ENCODE results near the gene AMFR.

DNA sequence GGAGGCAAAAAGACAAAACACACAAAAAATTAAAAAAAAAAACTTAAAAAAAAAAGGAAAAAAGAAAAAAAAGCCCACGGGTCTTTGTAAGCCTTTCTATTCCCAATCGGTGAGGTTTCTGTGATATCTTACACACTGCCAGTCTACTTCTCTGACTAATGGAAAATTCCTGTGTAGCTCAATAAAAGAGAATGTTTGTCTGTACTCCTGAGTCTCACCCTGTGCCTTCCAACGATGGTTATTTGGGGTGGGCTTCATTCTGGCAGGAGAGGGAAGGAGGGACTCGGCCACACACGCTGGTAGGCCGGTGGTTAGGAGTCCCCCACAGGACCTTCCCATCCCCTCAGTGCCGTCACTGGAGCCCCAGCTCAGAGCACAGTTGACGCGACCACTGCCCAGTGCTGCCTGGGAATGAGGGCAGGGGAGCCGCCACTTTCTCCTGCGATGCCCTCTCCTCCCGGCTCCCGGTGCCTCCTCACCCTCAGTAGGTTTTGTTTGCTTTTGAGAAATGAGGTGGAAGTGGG is 68.0 kb downstream of the AMFR start:
- TF ChIP-seq, protein P1, sequence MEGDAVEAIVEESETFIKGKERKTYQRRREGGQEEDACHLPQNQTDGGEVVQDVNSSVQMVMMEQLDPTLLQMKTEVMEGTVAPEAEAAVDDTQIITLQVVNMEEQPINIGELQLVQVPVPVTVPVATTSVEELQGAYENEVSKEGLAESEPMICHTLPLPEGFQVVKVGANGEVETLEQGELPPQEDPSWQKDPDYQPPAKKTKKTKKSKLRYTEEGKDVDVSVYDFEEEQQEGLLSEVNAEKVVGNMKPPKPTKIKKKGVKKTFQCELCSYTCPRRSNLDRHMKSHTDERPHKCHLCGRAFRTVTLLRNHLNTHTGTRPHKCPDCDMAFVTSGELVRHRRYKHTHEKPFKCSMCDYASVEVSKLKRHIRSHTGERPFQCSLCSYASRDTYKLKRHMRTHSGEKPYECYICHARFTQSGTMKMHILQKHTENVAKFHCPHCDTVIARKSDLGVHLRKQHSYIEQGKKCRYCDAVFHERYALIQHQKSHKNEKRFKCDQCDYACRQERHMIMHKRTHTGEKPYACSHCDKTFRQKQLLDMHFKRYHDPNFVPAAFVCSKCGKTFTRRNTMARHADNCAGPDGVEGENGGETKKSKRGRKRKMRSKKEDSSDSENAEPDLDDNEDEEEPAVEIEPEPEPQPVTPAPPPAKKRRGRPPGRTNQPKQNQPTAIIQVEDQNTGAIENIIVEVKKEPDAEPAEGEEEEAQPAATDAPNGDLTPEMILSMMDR (optimal IDR thresholded peaks at IDR 0.05 in 1 of 3, IDR thresholded peaks at IDR 0.05 in 1 of 3, conservative IDR thresholded peaks at IDR 0.05 in 1 of 3; ENCODE audit: extremely low read depth in 1 of 3, insufficient read depth in 2 of 3, low read length in 3 of 3): no peak
- TF ChIP-seq EZH2 (IDR thresholded peaks at IDR 0.05; ENCODE audit: low read length): no peak

All from keratinocyte (primary cell).